ENCODE results near the gene ARHGAP32.

ARHGAP32 gene

DNA sequence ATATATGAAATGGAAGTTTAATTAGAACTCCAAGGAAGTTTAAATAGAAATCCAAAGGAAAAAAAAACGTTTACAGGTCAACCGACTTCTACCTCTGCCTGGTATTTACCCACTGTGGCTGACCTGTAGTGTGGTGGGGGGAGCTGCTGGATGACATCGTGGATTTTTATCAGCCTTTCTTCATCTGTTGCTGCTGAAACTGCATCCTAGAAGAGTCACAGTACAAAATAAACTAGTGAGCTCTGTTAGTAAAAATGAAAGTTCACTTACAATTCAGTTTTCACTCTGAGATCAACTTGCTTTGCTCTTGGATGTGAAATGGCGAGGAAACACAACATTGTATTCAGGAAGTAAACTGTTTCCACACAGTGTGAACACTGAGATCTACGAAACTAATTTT is 206.2 kb downstream of the ARHGAP32 start:
- no peak for DNase-seq (ENCODE audit: low read depth)
- TF ChIP-seq, protein P1, sequence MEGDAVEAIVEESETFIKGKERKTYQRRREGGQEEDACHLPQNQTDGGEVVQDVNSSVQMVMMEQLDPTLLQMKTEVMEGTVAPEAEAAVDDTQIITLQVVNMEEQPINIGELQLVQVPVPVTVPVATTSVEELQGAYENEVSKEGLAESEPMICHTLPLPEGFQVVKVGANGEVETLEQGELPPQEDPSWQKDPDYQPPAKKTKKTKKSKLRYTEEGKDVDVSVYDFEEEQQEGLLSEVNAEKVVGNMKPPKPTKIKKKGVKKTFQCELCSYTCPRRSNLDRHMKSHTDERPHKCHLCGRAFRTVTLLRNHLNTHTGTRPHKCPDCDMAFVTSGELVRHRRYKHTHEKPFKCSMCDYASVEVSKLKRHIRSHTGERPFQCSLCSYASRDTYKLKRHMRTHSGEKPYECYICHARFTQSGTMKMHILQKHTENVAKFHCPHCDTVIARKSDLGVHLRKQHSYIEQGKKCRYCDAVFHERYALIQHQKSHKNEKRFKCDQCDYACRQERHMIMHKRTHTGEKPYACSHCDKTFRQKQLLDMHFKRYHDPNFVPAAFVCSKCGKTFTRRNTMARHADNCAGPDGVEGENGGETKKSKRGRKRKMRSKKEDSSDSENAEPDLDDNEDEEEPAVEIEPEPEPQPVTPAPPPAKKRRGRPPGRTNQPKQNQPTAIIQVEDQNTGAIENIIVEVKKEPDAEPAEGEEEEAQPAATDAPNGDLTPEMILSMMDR (IDR thresholded peaks at IDR 0.05; ENCODE audit: low read depth, low read length, missing control alignments): no peak
- no peak overlapping the region for H3K4me3 ChIP-seq (ENCODE audit: low read depth, low read length)

DNA sequence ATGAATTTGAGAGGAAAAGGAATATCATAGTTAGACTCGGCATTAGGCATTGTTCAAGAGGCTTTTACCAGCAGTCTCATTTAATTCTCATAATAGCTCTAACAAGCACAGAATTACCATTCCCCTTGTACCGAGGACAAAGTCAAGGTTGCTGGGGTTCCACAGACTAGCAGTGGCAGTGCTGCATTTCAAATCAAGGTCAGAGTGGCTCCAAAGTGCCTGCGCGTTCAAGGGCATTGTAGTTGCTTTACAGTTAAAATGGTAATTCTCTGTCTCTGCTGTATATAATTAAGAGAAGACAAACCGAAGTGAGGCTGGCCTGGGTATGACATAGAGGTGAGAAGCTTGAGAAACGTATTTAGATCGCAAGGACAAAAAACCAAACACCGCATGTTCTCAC is 209.1 kb downstream of the ARHGAP32 start:
- TF ChIP-seq, protein P1 (IDR thresholded peaks at IDR 0.05; ENCODE audit: low read depth, low read length, missing control alignments): no peak
- no peak for DNase-seq (ENCODE audit: low read depth)
- H3K4me3 ChIP-seq (ENCODE audit: low read depth, low read length): no peak overlapping the region

DNA sequence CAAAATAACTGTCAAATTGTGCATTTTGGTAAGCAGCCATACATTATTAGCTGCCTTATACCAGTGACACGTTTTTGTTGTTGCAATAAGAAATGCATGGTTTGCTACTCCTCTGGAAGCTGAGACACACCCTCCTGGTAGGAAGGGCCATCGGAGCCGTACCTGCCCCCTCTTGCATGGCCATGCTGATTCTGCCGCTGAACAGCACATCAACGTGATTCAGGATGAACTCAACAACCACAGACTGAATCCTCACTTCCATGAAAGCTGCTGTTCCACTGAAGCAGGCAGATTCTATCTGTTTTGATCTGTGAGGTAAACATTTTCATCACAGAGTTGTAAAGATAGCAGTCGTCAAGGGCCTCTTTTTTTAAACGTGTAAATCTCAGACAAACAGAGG is 210.9 kb downstream of the ARHGAP32 start:
- TF ChIP-seq, protein P1 (IDR thresholded peaks at IDR 0.05; ENCODE audit: low read depth, low read length, missing control alignments): no peak
- DNase-seq (ENCODE audit: low read depth): no peak
- H3K4me3 ChIP-seq (ENCODE audit: low read depth, low read length): no peak overlapping the region

DNA sequence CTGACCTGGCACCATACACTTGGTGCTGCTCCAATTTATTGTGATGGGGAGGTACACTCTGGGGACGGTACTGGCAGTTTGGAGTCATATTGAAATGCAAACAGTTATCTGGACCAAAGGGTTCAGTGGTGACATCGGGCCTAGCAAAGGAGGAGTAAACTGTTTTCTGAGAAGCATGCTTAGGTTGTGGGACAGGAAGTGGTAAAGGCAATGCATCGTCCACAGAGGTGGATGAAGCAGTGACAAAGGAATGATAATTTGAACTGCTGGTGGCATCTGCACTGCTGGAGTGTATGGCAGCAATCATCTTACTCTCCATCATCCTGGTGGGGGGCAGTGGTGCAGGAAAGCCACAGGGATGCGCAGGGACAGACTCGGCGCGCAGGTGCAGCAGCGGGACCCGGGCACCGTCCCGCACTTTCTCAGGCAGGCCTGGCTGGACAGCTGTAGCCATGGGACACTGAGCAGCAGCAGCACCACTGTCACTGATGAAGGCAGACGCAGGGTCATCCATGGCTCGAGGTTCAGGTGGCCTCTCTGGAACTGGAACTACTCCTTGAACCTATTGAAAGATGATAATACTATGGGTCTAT is 221.4 kb downstream of the ARHGAP32 start:
- no peak for DNase-seq (ENCODE audit: low read depth)
- no peak overlapping the region for H3K4me3 ChIP-seq (ENCODE audit: low read depth, low read length)
- TF ChIP-seq, protein P1 (IDR thresholded peaks at IDR 0.05; ENCODE audit: low read depth, low read length, missing control alignments): no peak

DNA sequence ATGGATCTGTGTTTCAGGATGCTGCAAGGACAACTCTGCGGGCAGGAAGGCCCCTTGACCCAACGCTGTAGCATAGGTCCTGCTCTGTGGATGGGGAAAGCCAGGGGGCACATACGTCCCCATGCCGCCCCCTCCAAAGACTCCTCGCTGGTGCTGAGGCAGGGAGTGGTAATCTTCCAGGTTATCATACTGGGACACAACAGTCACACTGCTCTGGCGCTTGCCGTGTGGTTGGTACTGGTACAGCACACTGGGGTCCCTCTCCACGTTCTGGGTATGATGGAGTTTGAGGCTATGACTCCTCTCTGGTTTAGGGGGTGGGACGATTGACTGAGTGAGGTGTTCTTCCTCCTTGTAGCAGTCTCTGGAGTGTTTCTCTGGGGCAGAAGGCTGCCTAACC is 223.2 kb downstream of the ARHGAP32 start:
- no peak overlapping the region for H3K4me3 ChIP-seq (ENCODE audit: low read depth, low read length)
- TF ChIP-seq, protein P1 (IDR thresholded peaks at IDR 0.05; ENCODE audit: low read depth, low read length, missing control alignments): no peak
- DNase-seq (ENCODE audit: low read depth): no peak

DNA sequence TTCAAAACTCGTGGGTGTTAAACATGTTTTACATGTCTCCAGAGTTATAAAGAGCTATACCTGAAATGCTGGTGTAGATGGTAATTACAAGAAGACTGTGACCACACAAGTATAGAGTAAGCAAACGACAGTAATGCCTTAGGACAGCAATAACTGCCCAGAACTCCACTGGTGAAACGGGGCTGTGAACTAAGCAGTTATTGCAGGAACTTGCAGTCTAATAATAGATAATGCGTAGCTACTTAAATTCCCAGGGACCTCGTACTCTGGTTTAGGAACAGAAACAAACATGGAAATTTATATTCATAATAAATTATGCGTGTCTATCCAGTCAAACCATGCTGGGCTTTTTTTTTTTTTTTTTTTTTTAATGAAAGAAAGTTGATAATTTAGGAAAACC is 224.5 kb downstream of the ARHGAP32 start:
- TF ChIP-seq, protein P1 (IDR thresholded peaks at IDR 0.05; ENCODE audit: low read depth, low read length, missing control alignments): no peak
- DNase-seq (ENCODE audit: low read depth): no peak
- no peak overlapping the region for H3K4me3 ChIP-seq (ENCODE audit: low read depth, low read length)

DNA sequence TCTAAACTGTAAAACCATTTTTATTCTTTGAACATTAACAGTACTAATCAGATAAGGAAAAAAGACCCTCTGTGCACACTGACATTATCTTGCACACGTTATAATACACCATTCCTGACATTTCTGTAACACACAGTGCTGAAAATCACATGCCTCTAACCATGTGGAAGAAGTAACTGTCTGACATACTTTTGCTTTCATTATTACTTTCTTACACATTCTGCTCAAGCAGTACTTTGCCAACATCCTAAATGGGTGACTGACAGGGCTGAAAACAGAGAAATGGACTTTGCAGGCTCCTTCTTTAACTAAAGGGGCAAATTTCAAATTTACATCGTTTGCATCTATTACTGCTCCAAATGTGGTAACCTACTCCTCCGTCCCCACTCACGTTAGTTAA is 226.6 kb downstream of the ARHGAP32 start:
- H3K4me3 ChIP-seq (ENCODE audit: low read depth, low read length): no peak overlapping the region
- DNase-seq (ENCODE audit: low read depth): peak; percentile 10
- TF ChIP-seq, protein P1 (IDR thresholded peaks at IDR 0.05; ENCODE audit: low read depth, low read length, missing control alignments): no peak

Measured in GM12864 (cell line).